Femur (tissue), 1 donor: ENCODE results near the gene ZNF804A.
"Not testable (repeated sequence)": the region's sequence is repeated elsewhere in the genome, so short reads cannot be mapped to it uniquely, and the experiment has no call there.

Experiments
- DNase-seq: peaks from one replicate; pipeline ENCODE4 v3.0.0-alpha.2; 2017

Gene ZNF804A

DNA sequence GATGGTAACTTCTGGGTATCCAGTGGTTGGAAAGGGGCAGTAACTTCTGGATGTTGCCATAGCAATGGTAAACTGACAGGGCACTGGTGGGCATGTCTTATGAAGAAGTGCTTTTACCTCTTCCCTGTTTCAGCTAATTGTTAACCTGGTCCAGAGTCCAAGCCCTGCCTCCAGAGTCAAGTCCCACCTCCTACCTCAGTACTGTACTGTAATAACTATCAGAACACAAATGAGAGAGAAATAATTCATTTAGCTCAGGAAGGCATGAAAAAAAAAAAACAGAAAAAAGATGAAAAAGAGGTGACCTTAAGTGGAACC lies 237.0 kb downstream of the ZNF804A start:
- no peak for DNase-seq

- DNase-seq: no peak
Measured at GRCh38 chr2:184847331-184847730, 249.0 kb downstream of the ZNF804A start.

DNA sequence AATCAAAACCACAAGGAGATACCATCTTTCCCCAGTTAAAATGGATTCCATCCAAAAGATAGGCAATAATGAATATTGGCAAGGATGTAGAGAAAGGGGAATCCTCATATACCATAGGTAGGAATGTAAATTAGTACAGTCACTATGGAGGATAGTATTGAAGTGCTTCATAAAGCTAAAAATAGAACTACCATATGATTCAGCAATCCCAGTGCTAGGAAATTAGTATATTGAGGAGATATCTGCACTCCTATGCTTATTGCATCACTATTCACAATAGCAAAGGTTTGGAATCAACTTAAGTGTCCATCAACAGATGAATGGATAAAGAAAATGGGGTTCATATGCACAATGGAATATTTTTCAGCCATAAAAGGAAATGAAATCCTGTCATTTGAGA lies 251.2 kb downstream of the ZNF804A start:
- no peak for DNase-seq

GRCh38 chr2:184851576-184851975 lies 253.2 kb downstream of the ZNF804A start:
- DNase-seq: no peak

GRCh38 chr2:184859187-184859586 lies 260.9 kb downstream of the ZNF804A start:
- DNase-seq: no peak

- DNase-seq: no peak
Measured at GRCh38 chr2:184860744-184861143, 262.4 kb downstream of the ZNF804A start.

GRCh38 chr2:184875212-184875611 lies 276.9 kb downstream of the ZNF804A start:
- DNase-seq: no peak

GRCh38 chr2:184875911-184876310 lies 277.6 kb downstream of the ZNF804A start:
- DNase-seq: no peak

DNA sequence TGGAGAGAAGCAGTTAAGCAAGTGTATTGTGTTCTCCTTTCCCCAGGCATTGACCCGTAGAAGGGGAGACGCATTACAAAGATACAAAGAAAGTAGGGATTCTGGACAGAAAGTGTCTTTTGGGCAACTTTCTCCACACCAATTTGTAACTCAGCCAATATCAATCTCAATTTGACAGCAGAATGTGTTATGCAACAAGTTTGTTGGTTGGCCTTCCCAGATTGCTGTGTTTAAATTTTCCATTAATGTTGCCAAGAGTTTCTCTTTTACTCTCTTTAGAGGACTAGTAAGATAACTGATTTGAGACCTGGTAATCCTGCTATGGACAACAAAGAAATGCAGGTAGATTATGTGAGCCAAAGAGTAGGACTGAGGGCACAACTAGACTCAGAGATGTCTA lies 279.6 kb downstream of the ZNF804A start:
- no peak for DNase-seq

DNA sequence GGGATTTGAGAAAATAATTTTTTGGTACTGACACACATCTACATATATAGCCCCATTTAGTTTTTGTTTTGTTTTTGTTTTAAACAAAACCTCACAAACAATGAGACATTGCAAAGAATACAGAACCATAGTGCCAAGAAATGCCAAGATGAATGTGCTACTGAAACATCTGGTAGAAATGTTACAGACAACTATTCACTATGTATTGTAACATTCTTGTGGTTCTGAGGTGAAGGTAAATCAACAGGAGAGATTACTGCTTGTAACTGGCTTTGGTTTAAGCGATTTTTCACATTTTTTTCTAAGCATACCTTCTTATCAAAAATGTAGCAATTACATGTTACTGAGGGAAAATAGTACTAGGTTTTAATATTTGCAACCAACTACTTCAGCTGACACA lies 281.3 kb downstream of the ZNF804A start:
- DNase-seq: no peak

GRCh38 chr2:184886585-184886984 lies 288.3 kb downstream of the ZNF804A start:
- DNase-seq: not testable (repeated sequence)

DNA sequence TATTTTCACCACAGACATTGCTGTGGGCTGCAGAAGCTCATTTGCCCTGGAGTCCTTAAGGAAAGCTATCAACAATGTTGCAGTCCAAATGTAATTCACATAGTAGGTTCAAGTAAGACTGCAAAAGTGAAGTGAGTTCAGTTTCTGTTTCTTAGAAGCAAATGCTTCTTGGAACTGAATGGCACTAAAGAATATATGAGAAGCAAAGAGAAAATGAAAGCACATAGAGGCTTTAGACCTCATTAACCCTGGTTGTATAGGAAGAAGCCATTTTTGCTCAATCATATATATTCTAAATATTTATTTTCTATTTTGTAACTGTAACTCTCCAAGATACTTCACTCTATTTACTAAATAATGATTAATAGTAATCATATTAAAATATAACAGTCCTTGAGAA lies 292.0 kb downstream of the ZNF804A start:
- no peak for DNase-seq

- no peak for DNase-seq
Measured at GRCh38 chr2:184904991-184905390, 306.7 kb downstream of the ZNF804A start.

DNA sequence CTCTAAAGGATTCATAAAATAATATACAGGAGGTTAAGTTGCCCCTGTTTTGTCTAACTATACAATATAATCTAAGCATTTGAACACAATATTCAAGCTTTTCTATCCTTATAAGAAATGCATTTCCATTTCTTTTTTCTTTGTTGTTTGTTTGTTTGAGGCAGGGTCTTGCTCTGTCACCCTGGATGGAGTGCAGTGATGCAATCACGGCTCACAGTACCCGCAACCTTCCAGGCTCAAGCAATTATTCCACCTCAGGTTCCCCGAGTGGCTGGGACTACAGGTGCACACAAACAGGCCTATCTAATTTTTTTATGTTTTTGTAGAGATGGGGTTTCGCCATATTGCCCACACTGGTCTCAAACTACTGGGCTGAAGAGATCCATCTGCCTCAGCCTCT lies 307.8 kb downstream of the ZNF804A start:
- DNase-seq: no peak

GRCh38 chr2:184906709-184907108 lies 308.4 kb downstream of the ZNF804A start:
- no peak for DNase-seq

GRCh38 chr2:184908966-184909365 lies 310.6 kb downstream of the ZNF804A start:
- no peak for DNase-seq

DNA sequence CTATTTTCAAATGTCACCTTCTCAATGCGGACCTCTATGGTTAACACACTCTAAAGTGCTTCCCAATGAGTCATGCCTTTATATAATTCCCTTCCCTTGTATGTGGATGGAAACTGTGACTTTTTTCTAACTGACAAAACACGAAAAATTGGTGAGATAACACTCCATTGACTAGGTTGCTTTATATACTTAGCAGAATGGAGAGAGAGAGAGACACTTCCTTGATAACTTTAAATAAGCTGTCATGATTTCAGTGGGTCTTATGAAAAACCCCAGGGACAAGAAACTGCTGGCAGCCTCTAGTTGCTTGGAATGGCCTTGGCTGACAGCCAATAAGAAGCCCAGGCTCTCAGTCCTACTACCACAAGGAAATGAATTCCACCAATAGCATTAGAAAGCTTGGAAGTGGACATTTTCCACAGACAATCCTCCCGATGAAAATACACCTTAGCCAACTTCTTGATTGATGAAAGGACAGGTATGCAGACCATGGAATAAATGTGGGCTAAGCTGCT lies 322.2 kb downstream of the ZNF804A start:
- DNase-seq: no peak

DNA sequence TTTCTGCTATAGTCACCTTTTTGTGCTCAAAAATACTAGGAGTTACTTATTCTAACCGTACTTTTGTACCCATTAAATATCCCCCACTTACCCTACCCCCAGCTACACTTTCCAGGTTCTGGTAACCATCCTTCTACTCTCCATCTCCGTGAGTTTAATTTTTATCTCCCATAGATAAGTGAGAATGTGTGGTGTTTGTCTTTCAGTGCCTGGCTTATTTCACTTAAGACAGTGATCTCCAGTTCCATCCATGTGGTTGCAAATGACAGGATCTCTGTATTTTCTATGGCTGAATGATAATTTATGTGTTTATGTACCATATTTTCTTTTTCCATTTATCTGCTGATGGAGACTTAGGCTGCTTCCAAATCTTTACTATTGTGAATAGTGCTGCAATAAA lies 323.3 kb downstream of the ZNF804A start:
- no peak for DNase-seq

GRCh38 chr2:184923751-184924150 lies 325.4 kb downstream of the ZNF804A start:
- DNase-seq: no peak

DNA sequence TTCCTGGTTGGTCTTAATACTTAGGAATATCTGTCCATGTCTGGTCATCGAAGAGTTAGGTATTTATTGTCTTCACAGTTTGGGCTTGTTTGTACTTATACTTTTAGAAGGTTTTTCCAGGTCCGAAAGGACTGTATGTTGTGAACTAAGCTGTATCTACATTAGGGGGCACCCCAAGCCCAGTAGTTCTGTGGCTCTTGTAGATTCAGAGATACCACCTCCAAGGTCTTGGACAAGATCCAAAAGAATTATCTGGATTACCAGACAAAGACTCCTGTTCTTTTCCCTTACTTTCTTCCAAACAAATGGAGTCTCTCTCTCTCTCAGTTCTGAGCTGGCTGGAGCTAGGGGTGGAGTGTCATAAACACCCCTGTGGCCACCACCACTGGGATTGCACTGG lies 328.7 kb downstream of the ZNF804A start:
- no peak for DNase-seq

- DNase-seq: no peak
Measured at GRCh38 chr2:184936761-184937160, 338.4 kb downstream of the ZNF804A start.

GRCh38 chr2:184938221-184938985 lies 340.1 kb downstream of the ZNF804A start:
- DNase-seq: no peak

DNA sequence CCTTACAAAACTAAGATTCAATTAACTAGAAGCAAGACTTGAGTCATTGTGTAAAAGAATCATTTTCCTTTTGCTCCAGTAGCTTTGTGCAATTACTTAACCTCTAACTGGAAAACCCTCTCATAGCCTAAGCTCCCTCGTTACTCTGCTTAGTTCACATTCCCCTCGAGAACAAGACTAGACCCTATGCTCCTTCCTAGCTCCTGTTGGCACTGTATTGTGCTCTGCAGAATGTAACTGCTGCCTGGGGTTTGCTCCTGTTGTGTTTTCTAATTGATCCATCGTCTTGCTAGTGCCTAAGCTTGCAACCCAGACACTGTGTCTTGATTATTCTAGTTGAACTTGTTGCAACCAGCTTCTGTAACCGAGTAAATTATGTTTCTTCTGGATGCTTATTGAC lies 347.0 kb downstream of the ZNF804A start:
- no peak for DNase-seq

- no peak for DNase-seq
Measured at GRCh38 chr2:184945824-184946223, 347.5 kb downstream of the ZNF804A start.

DNA sequence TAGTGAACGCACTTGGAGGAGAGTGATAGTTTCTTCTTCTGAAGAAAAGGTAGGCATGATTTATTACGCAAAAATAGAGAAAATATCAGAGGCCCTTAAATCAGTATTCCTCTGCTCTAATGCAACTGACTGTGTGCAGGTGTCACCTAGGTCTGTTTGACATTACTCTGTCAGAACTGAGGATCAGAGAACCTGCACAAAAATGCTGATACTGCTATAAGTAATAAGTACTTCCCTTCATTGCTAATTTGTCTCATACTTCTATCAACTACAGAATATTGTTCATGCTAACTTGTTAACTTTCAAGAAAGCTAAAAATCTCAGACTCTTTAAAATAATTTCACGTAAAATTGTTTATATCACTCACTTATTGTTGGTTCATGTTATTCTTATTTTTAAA lies 358.5 kb downstream of the ZNF804A start:
- DNase-seq: no peak
